ENCODE data around the gene ZNF667.

ZNF667 gene

DNA sequence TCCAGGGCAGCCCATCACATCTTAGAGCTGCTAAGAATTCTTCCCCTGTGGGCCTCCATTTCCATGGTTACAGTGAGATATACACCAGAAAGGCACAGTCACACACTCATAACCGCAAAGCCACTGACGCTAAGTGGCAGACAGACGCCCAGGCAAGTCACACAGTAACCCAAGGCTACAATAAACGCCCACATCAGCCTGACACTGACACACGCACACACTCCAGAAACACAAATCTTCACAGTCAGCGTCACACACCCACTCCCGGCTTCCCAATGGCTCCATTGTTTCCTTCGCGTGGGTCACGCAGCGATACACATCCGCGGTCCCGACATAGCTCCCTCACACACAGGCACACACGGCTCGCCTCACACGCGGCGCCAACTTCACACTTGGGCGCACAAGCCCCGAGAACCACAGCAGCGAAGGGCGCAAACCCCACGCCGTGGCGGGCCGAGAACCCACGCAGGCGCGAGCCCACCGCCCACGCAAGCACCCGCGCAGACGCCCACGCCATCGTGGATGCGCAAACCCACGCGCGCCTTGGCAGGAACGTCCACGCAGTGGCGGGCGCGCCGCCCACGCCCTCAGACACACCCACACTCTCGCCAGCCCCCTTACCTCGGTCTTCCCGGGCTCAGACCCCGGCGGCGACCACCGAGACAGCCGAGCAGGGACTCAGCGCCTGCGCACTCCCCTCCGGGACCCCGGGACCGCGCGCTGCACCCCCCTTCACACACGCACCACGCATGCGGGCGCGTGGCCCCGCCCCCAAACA, at the start of gene ZNF667:
Gene ZNF667, minus strand, starts transcription at position 695 of the 778 bp plus-strand sequence. CDS start 14,975 bp downstream, outside the sequence.
- TF ChIP-seq CTCF (IDR thresholded peaks at IDR 0.05; ENCODE audit: insufficient read depth, low read depth, low read length, missing control alignments) = no peak
- peak; percentile 42 for DNase-seq (ENCODE audit: low read depth)
- peak within 1 kb of the TSS; percentile 89 for H3K4me3 ChIP-seq (ENCODE audit: low read length)

GRCh38 chr19:56525214-56525860, 48.2 kb upstream of the ZNF667 start:
- H3K4me3 ChIP-seq (ENCODE audit: low read length) = no peak overlapping the region
- no peak for TF ChIP-seq CTCF (IDR thresholded peaks at IDR 0.05; ENCODE audit: insufficient read depth, low read depth, low read length, missing control alignments)
- DNase-seq (ENCODE audit: low read depth) = no peak

DNA sequence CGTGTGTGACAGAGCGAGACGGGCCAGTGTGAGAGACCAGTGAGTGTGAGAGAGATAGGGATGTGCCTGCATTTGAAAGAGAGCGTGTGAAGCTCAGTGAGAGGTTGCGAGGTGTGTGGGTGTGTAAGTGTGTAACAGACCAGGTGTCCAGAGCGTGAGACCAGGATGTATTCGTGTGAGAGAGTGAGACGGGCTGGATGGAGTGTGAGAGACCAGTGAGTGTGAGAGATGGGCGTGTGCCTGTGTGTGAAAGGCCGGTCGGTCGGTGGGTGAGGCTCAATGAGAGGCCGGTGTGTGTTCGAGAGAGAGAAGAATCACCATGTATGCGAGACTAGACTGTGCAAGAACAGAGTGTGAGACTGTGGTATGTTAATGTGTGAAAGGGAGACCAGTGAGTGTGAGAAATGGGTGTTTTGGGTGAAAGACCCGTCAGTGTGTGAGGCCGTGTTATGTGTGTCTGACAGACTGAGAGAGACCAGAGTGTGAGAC, 31.2 kb upstream of the ZNF667 start:
- no peak for TF ChIP-seq CTCF (IDR thresholded peaks at IDR 0.05; ENCODE audit: insufficient read depth, low read depth, low read length, missing control alignments)
- H3K4me3 ChIP-seq (ENCODE audit: low read length) = peak overlapping the region; percentile 96
- DNase-seq (ENCODE audit: low read depth) = no peak

- TF ChIP-seq CTCF (IDR thresholded peaks at IDR 0.05; ENCODE audit: insufficient read depth, low read depth, low read length, missing control alignments) = no peak
- H3K4me3 ChIP-seq (ENCODE audit: low read length) = peak within 1 kb of the TSS; percentile 96
- peak; percentile 99 for DNase-seq (ENCODE audit: low read depth)
Measured at GRCh38 chr19:56507446-56508289, 30.5 kb upstream of the ZNF667 start, which contains the start of gene ZNF471. TSS of gene ZNF471 (plus strand) at chr19:56507855. CDS start at chr19:56511572, 3,717 bp downstream.

GRCh38 chr19:56504581-56504980, 27.4 kb upstream of the ZNF667 start:
- peak; percentile 56 for DNase-seq (ENCODE audit: low read depth)
- H3K4me3 ChIP-seq (ENCODE audit: low read length) = no peak overlapping the region
- TF ChIP-seq CTCF (IDR thresholded peaks at IDR 0.05; ENCODE audit: insufficient read depth, low read depth, low read length, missing control alignments) = no peak

GRCh38 chr19:56491399-56491798, 14.3 kb upstream of the ZNF667 start:
- no peak for TF ChIP-seq CTCF (IDR thresholded peaks at IDR 0.05; ENCODE audit: insufficient read depth, low read depth, low read length, missing control alignments)
- DNase-seq (ENCODE audit: low read depth) = no peak
- H3K4me3 ChIP-seq (ENCODE audit: low read length) = no peak overlapping the region

All from epithelial cell of esophagus (primary cell).